Measurements from ENCODE around the gene MTM1. TPM values are rescaled to one million over a fixed set of nuclear protein-coding genes. Genes with fewer than 3 reads are reported as not detected.

Gene MTM1
- total and polyA plus RNA-seq, 9 of the 15 experiments (the other 6 are each of a cell fraction or from before 2014, with no cell fraction given), result 5.6 to 13.3 (median 9.5) TPM

DNA sequence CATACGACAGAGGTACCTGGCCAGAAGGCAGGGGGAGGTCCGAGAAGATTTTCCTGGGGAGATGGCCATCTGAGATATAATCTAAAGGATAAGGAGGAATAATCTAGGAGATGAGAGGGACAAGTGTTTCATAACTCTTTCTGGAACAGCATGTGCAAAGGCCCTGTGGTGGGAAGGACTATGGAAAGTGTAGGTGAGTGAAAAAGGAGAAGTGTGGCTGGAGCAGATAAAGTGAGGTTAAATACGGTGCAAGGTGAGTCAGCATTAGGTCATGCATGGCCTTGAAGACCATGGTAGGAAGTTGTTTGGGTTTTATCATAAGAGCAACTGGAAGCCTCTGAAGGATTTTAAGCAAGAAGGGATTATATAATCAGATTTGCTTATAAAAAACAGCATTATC, 34.6 kb upstream of the MTM1 start (continued):
- TF ChIP-seq ZNF133 (CRISPR knock-in tag; IDR thresholded peaks at IDR 0.05) (no peak), ZNF224 (CRISPR knock-in tag; IDR thresholded peaks at IDR 0.05) (no peak), HMGXB4 (CRISPR knock-in tag; IDR thresholded peaks at IDR 0.05) (no peak), MXI1 (IDR thresholded peaks at IDR 0.05; ENCODE audit: low read depth, low read length) (no peak), SNIP1 (IDR thresholded peaks at IDR 0.05; ENCODE audit: low read depth) (no peak), CEBPG (CRISPR knock-in tag; IDR thresholded peaks at IDR 0.05) (no peak), CEBPG (tag; conservative IDR thresholded peaks at IDR 0.05 in 1 of 2, IDR thresholded peaks at IDR 0.05 in 1 of 2) (no peak), FOXA3 (CRISPR knock-in tag; conservative IDR thresholded peaks at IDR 0.05 in 1 of 2, IDR thresholded peaks at IDR 0.05 in 1 of 2) (no peak), CBX8 (IDR thresholded peaks at IDR 0.05; ENCODE audit: borderline replicate concordance, extremely low read depth, low read depth, low read length, poor library complexity, severe bottlenecking) (no peak), ATF2 (CRISPR knock-in tag; IDR thresholded peaks at IDR 0.05) (no peak), ATF7 (IDR thresholded peaks at IDR 0.05) (peak; percentile 22; the same call in 1 of the 2 replicates), ATF3 (IDR thresholded peaks at IDR 0.05) (peak; percentile 78), ATF3 (CRISPR knock-in tag; conservative IDR thresholded peaks at IDR 0.05) (no peak), FOXP1 (CRISPR knock-in tag; IDR thresholded peaks at IDR 0.05) (no peak), PYGO2 (tag; IDR thresholded peaks at IDR 0.05) (no peak)
